Stomach (tissue), 9 donors: ENCODE results near the gene TPPP3. TPM values are rescaled to one million over a fixed set of nuclear protein-coding genes. Genes with fewer than 3 reads are reported as not detected.

ENCODE experiments used
- DNase-seq, 2 donors: peaks; one replicate each; pipeline versions ENCODE4 v3.0.0 to v3.0.0-alpha.2; 2013 to 2019
- H3K27ac ChIP-seq, 5 donors: fragments of 200-600 bp in 4 of 5; sonication (generic) in 4 of 5; one replicate each; pipeline ENCODE4 v1.5.1; 2013 to 2019; ENCODE audit warnings: mild to moderate bottlenecking in 1 of 5, moderate library complexity in 1 of 5
- H3K27me3 ChIP-seq, 3 donors: fragments of 200-600 bp; sonication (generic); one replicate each; pipeline ENCODE4 v1.5.1; 2017 to 2019; ENCODE audit warnings: mixed run types in 1 of 3
- H3K36me3 ChIP-seq, 4 donors: fragments of 200-600 bp; sonication (generic); 1 replicate in 3 of 4; 2 replicates in 1 of 4; pipeline ENCODE4 v1.5.1; 2016 to 2019
- H3K4me1 ChIP-seq, 4 donors: fragments of 200-600 bp; sonication (generic); one replicate each; pipeline ENCODE4 v1.5.1; 2016 to 2019
- H3K4me3 ChIP-seq, 4 donors: fragments of 200-600 bp; sonication (generic) in 3 of 4; one replicate each; pipeline ENCODE4 v1.5.1; 2016 to 2019; ENCODE audit warnings: mild to moderate bottlenecking in 1 of 4
- H3K9me3 ChIP-seq, 4 donors: fragments of 200-600 bp; sonication (generic); one replicate each; pipeline ENCODE4 v1.5.1; 2016 to 2019
- EP300 ChIP-seq: sonication (generic); formaldehyde crosslinking; IDR thresholded peaks from one replicate; pipeline ENCODE4 v1.6.1; 2017; ENCODE audit warnings: antibody characterized with exemption
- POLR2A ChIP-seq, 4 donors: fragments of 450-650 bp; IDR thresholded peaks; one replicate each; pipeline ENCODE4 v1.6.1; 2016; ENCODE audit warnings: antibody characterized with exemption in 4 of 4, control low read depth in 2 of 4, mild to moderate bottlenecking in 1 of 4, moderate library complexity in 1 of 4
- POLR2AphosphoS5 ChIP-seq, 3 donors: sonication (generic); formaldehyde crosslinking; IDR thresholded peaks; one replicate each; pipeline ENCODE4 v1.6.1; 2016; ENCODE audit warnings: antibody characterized with exemption in 3 of 3
- WGBS, 5 donors: extraction: QIAGEN DNeasy Blood & Tissue Kit in 3 of 5; methylation state at CpG; one replicate each; pipeline versions ENCODE4 v1.1.5 to v1.1.7; 2013 to 2018; 5-methylcytosine and 5-hydroxymethylcytosine counted together
- intact Hi-C: fragments of 100-400 bp; cut with DNase I; formaldehyde crosslinking; loops from one replicate; pipeline ENCODE4 v1.15.1; 2023; ENCODE audit warnings: low total_unique reads
- polyA plus RNA-seq, 3 donors: library from polyadenylated mRNA; stranded (reverse); fragments of 200-250 nt; gene quantifications; one replicate each; pipeline ENCODE4 v1.2.3, GENCODE V29; 2013
- total RNA-seq, 5 donors: library from RNA; depleted of rRNA; stranded (reverse); fragments of >200 nt; gene quantifications; one replicate each; pipeline versions ENCODE4 v1.1.0 to v1.2.3, GENCODE V29; 2014 to 2016
- TF ChIP-seq, protein P1 (sequence below), 7 experiments: fragments of 450-650 bp in 4 of 7; fragments of 200-600 bp in 3 of 7; sonication (generic) in 3 of 7; IDR thresholded peaks; one replicate each; pipeline ENCODE4 v1.5.1; 2016 to 2019; ENCODE audit warnings: antibody characterized with exemption in 7 of 7, control low read depth in 2 of 7, mild to moderate bottlenecking in 1 of 7
- donor health status: healthy with polysubstance abuse.
- donor health status: Bipolar disorder and iron deficiency.
- donor health status: healthy.

The TPPP3 gene
- total and polyA plus RNA-seq, 8 donors = 5.8 to 127 (median 13.8) TPM

DNA sequence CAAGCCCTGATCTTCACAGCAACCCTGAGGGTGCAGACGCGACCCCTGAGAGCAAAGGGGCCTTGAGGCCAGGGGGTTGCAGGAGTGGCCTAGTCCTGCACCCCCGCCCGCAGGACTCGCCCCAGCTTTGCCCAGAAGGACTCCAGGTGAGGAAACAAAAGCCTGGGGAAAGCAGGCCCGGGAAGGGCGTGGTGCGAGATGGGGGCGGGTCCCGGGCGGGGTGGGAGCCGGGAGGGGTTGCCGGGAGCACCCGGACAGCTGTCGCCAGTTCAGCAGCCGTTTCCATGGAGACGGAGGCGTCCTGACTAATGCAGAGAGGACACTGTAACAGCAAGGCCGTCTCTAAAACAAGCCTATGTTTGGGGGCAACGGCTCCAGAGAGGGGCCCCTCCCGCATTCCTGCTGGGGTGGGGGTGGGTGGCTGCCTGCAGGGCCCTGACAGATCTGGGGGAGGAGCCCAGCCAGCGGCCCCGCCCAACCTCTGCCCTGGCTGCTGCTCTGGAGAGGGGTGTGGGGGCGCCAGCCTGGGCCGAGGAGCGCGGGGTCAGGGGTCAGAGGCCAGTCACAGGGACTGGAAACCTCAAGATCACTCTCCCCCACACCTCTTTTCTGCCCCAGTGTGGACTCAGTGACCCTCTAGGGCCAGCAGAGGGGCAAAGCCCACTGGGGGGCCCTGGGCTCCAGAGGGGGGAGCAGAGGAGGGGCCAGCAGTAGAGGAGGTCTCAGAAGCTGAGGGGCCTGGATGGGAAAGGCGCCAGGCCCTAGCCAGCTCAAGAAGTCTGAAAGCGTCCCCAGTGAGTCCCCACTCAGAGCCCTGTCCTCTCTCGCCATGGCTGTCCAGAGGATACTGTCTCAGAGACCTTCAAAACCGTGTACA is 3.1 kb upstream of the TPPP3 start:
- DNase-seq = peak; percentile 84 to 97
- Histone ChIP-seq H3K4me3 (peak overlapping the region in 2 of 4 donors; percentile 12 to 26), H3K27me3 (peaks cover 0 to 43% (median 0%) of the 10 kb centered on the region in 3 donors), H3K4me1 (peaks cover 45 to 78% (median 74%) of the 10 kb centered on the region in 4 donors), H3K9me3 (no peaks in the 10 kb centered on the region), H3K36me3 (no peaks in the 10 kb centered on the region), H3K27ac (peak overlapping the region; percentile 26 to 71 (median 48))
- TF ChIP-seq POLR2AphosphoS5 (IDR thresholded peaks at IDR 0.05) (peak in 1 of 3 donors; percentile 4), POLR2A (IDR thresholded peaks at IDR 0.05) (no peak), EP300 (no peak)
- TF ChIP-seq, protein P1, sequence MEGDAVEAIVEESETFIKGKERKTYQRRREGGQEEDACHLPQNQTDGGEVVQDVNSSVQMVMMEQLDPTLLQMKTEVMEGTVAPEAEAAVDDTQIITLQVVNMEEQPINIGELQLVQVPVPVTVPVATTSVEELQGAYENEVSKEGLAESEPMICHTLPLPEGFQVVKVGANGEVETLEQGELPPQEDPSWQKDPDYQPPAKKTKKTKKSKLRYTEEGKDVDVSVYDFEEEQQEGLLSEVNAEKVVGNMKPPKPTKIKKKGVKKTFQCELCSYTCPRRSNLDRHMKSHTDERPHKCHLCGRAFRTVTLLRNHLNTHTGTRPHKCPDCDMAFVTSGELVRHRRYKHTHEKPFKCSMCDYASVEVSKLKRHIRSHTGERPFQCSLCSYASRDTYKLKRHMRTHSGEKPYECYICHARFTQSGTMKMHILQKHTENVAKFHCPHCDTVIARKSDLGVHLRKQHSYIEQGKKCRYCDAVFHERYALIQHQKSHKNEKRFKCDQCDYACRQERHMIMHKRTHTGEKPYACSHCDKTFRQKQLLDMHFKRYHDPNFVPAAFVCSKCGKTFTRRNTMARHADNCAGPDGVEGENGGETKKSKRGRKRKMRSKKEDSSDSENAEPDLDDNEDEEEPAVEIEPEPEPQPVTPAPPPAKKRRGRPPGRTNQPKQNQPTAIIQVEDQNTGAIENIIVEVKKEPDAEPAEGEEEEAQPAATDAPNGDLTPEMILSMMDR (IDR thresholded peaks at IDR 0.05) = no peak
- WGBS, 5 donors = 20 to 38% (median 23%) methylated on average over 25 to 31 of the region's 31 CpGs
- intact Hi-C loops = no loop called here

DNA sequence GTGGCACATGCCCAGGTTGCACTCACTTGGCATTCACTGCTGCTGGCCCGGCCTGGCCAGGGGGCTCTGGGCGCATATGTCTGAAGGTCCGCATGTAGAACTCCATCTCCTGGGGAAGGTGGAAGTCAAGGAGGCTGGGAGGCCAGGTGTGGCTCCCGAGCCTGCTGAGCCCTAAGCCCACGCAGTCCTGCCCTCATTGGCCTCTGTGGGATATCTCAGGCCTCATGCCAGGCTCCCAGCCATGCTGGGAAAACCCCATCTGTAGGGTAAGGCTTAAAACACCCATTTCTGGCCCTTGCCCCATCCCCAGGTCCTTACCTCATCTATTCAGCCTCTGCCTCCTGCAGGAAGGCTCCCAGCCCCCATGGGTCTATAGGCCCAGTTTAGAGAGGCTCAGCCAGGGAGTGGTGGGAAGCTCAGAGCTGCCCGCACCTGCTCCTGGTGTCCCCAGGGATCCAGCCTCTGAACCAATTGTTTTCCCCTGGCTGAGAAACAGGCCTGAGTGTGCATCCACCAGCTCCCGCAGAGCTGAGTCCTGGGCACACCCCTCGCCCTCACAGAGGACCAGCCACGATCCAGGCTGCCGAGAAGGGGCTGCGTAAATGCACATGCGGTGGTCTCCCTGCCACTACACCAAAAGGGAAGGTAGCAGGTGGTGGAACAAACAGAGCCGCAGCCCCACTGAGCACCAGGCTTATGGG is 2.3 kb upstream of the TPPP3 start:
- Histone ChIP-seq H3K27me3 (peaks cover 0 to 43% (median 0%) of the 10 kb centered on the region in 3 donors), H3K36me3 (no peaks in the 10 kb centered on the region), H3K4me3 (peak overlapping the region in 1 of 4 donors; percentile 26), H3K9me3 (no peaks in the 10 kb centered on the region), H3K4me1 (peaks cover 45 to 86% (median 80%) of the 10 kb centered on the region in 4 donors), H3K27ac (peak overlapping the region; percentile 15 to 71 (median 48))
- WGBS, 5 donors = 57 to 81% (median 64%) methylated on average over 4 to 13 of the region's 13 CpGs
- DNase-seq = peak in 1 of 2 donors; percentile 59
- intact Hi-C loops = no loop called here
- no peak for TF ChIP-seq EP300
- no peak for TF ChIP-seq POLR2AphosphoS5 (IDR thresholded peaks at IDR 0.05)
- no peak for TF ChIP-seq POLR2A (IDR thresholded peaks at IDR 0.05)
- TF ChIP-seq, protein P1 (IDR thresholded peaks at IDR 0.05) = no peak

DNA sequence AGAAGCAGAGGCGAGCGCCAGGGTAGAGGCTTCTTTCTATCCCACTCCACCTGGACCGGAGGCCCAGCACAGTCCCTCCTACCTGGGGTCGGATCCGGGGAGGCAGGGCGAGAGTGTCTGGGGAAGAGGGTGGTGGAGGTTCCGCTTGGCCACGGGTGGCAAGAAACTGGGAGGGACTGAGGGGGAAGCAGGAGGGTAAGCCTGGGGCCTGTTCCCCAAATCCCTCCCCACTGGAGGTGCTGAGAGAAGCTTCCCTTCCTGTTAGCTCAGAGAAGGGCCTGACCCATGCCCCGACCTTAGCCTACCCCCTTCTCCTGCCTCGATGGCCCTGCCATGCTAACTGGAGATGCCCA is 1.8 kb upstream of the TPPP3 start:
- H3K36me3 ChIP-seq = no peaks in the 10 kb centered on the region
- peak overlapping the region in 4 of 5 donors; percentile 15 to 71 (median 42) for H3K27ac ChIP-seq
- peaks cover 45 to 88% (median 82%) of the 10 kb centered on the region in 4 donors for H3K4me1 ChIP-seq
- WGBS, 5 donors = 76 to 85% (median 78%) methylated on average over 10 of the region's 10 CpGs
- TF ChIP-seq, protein P1 (IDR thresholded peaks at IDR 0.05) = no peak
- TF ChIP-seq POLR2AphosphoS5 (IDR thresholded peaks at IDR 0.05) (no peak), EP300 (no peak), POLR2A (IDR thresholded peaks at IDR 0.05) (no peak)
- peaks cover 0 to 43% (median 0%) of the 10 kb centered on the region in 3 donors for H3K27me3 ChIP-seq
- intact Hi-C loops = no loop called here
- no peaks in the 10 kb centered on the region for H3K9me3 ChIP-seq
- H3K4me3 ChIP-seq = no peak overlapping the region
- peak in 1 of 2 donors; percentile 16 for DNase-seq
